ENCODE results near the gene CNN3. TPM values are rescaled to one million over a fixed set of nuclear protein-coding genes. Genes with fewer than 3 reads are reported as not detected.

Gene CNN3
- total and polyA plus RNA-seq, 4 donors: 43.9 to 87.4 (median 69.6) TPM

- WGBS: 2% methylated on average over 23 of the region's 23 CpGs
- Histone ChIP-seq H3K4me3 (ENCODE audit: low read depth in 1 of 3, low read length in 3 of 3) (peak overlapping the region; percentile 59 to 91 (median 85)), H3K9ac (ENCODE audit: low read depth in 1 of 2, low read length in 2 of 2) (peak overlapping the region; percentile 77 to 90), H3K27ac (ENCODE audit: low read depth in 1 of 2, low read length in 2 of 2) (peak overlapping the region; percentile 96 to 98), H3K4me1 (ENCODE audit: control insufficient read depth in 4 of 4, insufficient read depth in 4 of 4, low read length in 3 of 4) (peaks cover 2 to 54% (median 23%) of the 10 kb centered on the region in 4 donors), H3K27me3 (ENCODE audit: control insufficient read depth in 4 of 4, insufficient read depth in 4 of 4, low read length in 3 of 4) (no peaks in the 10 kb centered on the region), H3K9me3 (ENCODE audit: control insufficient read depth in 4 of 4, low read length in 3 of 4) (no peaks in the 10 kb centered on the region), H3K36me3 (ENCODE audit: control insufficient read depth in 4 of 4, insufficient read depth in 3 of 4, low read depth in 1 of 4, low read length in 3 of 4) (no peaks in the 10 kb centered on the region)
- no peak for TF ChIP-seq HNF4A (conservative IDR thresholded peaks at IDR 0.05)
- no peak for TF ChIP-seq HNF4G (IDR thresholded peaks at IDR 0.05)
- TF ChIP-seq MAX (IDR thresholded peaks at IDR 0.05): no peak
- no peak for TF ChIP-seq FOXA1 (IDR thresholded peaks at IDR 0.05)
- TF ChIP-seq, protein P1, sequence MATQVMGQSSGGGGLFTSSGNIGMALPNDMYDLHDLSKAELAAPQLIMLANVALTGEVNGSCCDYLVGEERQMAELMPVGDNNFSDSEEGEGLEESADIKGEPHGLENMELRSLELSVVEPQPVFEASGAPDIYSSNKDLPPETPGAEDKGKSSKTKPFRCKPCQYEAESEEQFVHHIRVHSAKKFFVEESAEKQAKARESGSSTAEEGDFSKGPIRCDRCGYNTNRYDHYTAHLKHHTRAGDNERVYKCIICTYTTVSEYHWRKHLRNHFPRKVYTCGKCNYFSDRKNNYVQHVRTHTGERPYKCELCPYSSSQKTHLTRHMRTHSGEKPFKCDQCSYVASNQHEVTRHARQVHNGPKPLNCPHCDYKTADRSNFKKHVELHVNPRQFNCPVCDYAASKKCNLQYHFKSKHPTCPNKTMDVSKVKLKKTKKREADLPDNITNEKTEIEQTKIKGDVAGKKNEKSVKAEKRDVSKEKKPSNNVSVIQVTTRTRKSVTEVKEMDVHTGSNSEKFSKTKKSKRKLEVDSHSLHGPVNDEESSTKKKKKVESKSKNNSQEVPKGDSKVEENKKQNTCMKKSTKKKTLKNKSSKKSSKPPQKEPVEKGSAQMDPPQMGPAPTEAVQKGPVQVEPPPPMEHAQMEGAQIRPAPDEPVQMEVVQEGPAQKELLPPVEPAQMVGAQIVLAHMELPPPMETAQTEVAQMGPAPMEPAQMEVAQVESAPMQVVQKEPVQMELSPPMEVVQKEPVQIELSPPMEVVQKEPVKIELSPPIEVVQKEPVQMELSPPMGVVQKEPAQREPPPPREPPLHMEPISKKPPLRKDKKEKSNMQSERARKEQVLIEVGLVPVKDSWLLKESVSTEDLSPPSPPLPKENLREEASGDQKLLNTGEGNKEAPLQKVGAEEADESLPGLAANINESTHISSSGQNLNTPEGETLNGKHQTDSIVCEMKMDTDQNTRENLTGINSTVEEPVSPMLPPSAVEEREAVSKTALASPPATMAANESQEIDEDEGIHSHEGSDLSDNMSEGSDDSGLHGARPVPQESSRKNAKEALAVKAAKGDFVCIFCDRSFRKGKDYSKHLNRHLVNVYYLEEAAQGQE (IDR thresholded peaks at IDR 0.05): no peak
- TF ChIP-seq, protein P2, sequence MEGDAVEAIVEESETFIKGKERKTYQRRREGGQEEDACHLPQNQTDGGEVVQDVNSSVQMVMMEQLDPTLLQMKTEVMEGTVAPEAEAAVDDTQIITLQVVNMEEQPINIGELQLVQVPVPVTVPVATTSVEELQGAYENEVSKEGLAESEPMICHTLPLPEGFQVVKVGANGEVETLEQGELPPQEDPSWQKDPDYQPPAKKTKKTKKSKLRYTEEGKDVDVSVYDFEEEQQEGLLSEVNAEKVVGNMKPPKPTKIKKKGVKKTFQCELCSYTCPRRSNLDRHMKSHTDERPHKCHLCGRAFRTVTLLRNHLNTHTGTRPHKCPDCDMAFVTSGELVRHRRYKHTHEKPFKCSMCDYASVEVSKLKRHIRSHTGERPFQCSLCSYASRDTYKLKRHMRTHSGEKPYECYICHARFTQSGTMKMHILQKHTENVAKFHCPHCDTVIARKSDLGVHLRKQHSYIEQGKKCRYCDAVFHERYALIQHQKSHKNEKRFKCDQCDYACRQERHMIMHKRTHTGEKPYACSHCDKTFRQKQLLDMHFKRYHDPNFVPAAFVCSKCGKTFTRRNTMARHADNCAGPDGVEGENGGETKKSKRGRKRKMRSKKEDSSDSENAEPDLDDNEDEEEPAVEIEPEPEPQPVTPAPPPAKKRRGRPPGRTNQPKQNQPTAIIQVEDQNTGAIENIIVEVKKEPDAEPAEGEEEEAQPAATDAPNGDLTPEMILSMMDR (IDR thresholded peaks at IDR 0.05; ENCODE audit: low read depth, low read length, missing input control): no peak
- no peak for TF ChIP-seq FOXA2 (IDR thresholded peaks at IDR 0.05)
- TF ChIP-seq RXRA (IDR thresholded peaks at IDR 0.05): peak in 1 of 2 donors; percentile 3
- TF ChIP-seq SP1 (IDR thresholded peaks at IDR 0.05): no peak
- TF ChIP-seq YY1 (IDR thresholded peaks at IDR 0.05): peak; percentile 24
- peak in 1 of 2 donors; percentile 51 for TF ChIP-seq RAD21 (IDR thresholded peaks at IDR 0.05)
- no peak for TF ChIP-seq EGR1 (IDR thresholded peaks at IDR 0.05; ENCODE audit: low read depth in 2 of 2)
- peak; percentile 72 to 92 for TF ChIP-seq JUND (IDR thresholded peaks at IDR 0.05)
- TF ChIP-seq NR2F2 (IDR thresholded peaks at IDR 0.05): no peak
- no peak for TF ChIP-seq ZBTB33 (IDR thresholded peaks at IDR 0.05)
- TF ChIP-seq GABPA (IDR thresholded peaks at IDR 0.05 in 1 of 2, conservative IDR thresholded peaks at IDR 0.05 in 1 of 2): no peak
- peak; percentile 29 for TF ChIP-seq TAF1 (conservative IDR thresholded peaks at IDR 0.05)
- TF ChIP-seq ATF3 (IDR thresholded peaks at IDR 0.05): peak; percentile 34
- DNase-seq (ENCODE audit: low spot score): peak; percentile 57
Measured at GRCh38 chr1:94925561-94926125, 1.3 kb downstream of the CNN3 start.

Data from liver (tissue), 9 donors.